Astrocyte (in vitro differentiated cells and primary cell): ENCODE measurements around the gene SUGCT. TPM values are rescaled to one million over a fixed set of nuclear protein-coding genes. Genes with fewer than 3 reads are reported as not detected.

Experiments used
- DNase-seq: peaks from one replicate; pipeline ENCODE4 v3.0.0-alpha.2; 2010; ENCODE audit warnings: low read depth
- FAIRE-seq: peaks from 2 replicates; lab custom pipeline; 2011; peaks lifted over from hg19 to GRCh38; lab: Jason Lieb, UNC
- H2AFZ ChIP-seq: 2 replicates; pipeline ENCODE4 v1.6.0; 2012; ENCODE audit warnings: low read depth, low read length, inconsistent platforms
- H3K27ac ChIP-seq: 2 replicates; pipeline ENCODE4 v1.5.1; 2011; ENCODE audit warnings: low read depth, low read length, inconsistent platforms
- H3K27me3 ChIP-seq: 2 replicates; pipeline ENCODE4 v1.6.0; 2011; ENCODE audit warnings: low read length, inconsistent platforms; ENCODE audit not compliant: insufficient read depth
- H3K36me3 ChIP-seq: 2 replicates; pipeline ENCODE4 v1.5.1; 2011; ENCODE audit warnings: low read length, inconsistent platforms; ENCODE audit not compliant: insufficient read depth
- H3K4me1 ChIP-seq: 2 replicates; pipeline ENCODE4 v1.5.1; 2011; ENCODE audit warnings: low read length, inconsistent platforms; ENCODE audit not compliant: insufficient read depth
- H3K4me2 ChIP-seq: 2 replicates; pipeline ENCODE4 v1.6.0; 2012; ENCODE audit warnings: low read length, inconsistent platforms
- H3K4me3 ChIP-seq: 2 replicates; pipeline ENCODE4 v1.5.1; 2011; ENCODE audit warnings: low read depth, mild to moderate bottlenecking, low read length, inconsistent platforms; ENCODE audit not compliant: insufficient read depth
- H3K79me2 ChIP-seq: 2 replicates; pipeline ENCODE4 v1.6.0; 2012; ENCODE audit warnings: mild to moderate bottlenecking, low read length, inconsistent platforms; ENCODE audit not compliant: insufficient read depth
- H3K9ac ChIP-seq: 2 replicates; pipeline ENCODE4 v1.6.0; 2012; ENCODE audit warnings: mild to moderate bottlenecking, low read length, inconsistent platforms
- H3K9me3 ChIP-seq: 2 replicates; pipeline ENCODE4 v1.5.1; 2012; ENCODE audit warnings: low read depth, mild to moderate bottlenecking, low read length, inconsistent platforms; ENCODE audit not compliant: insufficient read depth
- H4K20me1 ChIP-seq: 2 replicates; pipeline ENCODE4 v1.6.0; 2012; ENCODE audit warnings: low read length, inconsistent platforms; ENCODE audit not compliant: insufficient read depth
- H3K27ac Mint-ChIP-seq: one replicate; pipeline ENCODE4 v1.8.0; 2021; ENCODE audit warnings: mild to moderate bottlenecking, mixed read lengths; ENCODE audit not compliant: unreplicated experiment
- H3K27me3 Mint-ChIP-seq: one replicate; pipeline ENCODE4 v1.8.0; 2021; ENCODE audit warnings: low read depth, mixed read lengths; ENCODE audit not compliant: unreplicated experiment
- H3K36me3 Mint-ChIP-seq: one replicate; pipeline ENCODE4 v1.8.0; 2021; ENCODE audit warnings: low read depth, mixed read lengths; ENCODE audit not compliant: unreplicated experiment
- H3K4me1 Mint-ChIP-seq: one replicate; pipeline ENCODE4 v1.8.0; 2021; ENCODE audit warnings: low read depth, mixed read lengths; ENCODE audit not compliant: unreplicated experiment
- H3K4me3 Mint-ChIP-seq: one replicate; pipeline ENCODE4 v1.8.0; 2021; ENCODE audit warnings: mild to moderate bottlenecking, moderate library complexity, mixed read lengths; ENCODE audit not compliant: unreplicated experiment
- H3K9me3 Mint-ChIP-seq: one replicate; pipeline ENCODE4 v1.8.0; 2021; ENCODE audit warnings: mild to moderate bottlenecking, mixed read lengths; ENCODE audit not compliant: unreplicated experiment
- CTCF ChIP-seq: IDR thresholded peaks from 2 replicates; pipeline ENCODE4 v1.5.1; 2011; ENCODE audit warnings: low read depth, mild to moderate bottlenecking, inconsistent platforms, low read length, moderate library complexity; ENCODE audit not compliant: insufficient read depth
- EZH2 ChIP-seq: IDR thresholded peaks from 2 replicates; pipeline ENCODE4 v1.6.1; 2012; ENCODE audit warnings: mild to moderate bottlenecking, low read length, inconsistent platforms; ENCODE audit not compliant: insufficient read depth
- total RNA-seq: library from RNA; stranded (reverse); gene quantifications from 2 replicates; pipeline ENCODE4 v1.2.1, GENCODE V29; 2021

The SUGCT gene
- total RNA-seq, 1 donor from 2014 or later: 15.5 TPM

GRCh38 chr7:40546616-40547501 is 412.1 kb downstream of the SUGCT start:
- DNase-seq (no peak), FAIRE-seq (no peak)
- Histone ChIP-seq H3K79me2 (no peaks in the 10 kb centered on the region), H3K9me3 (no peaks in the 10 kb centered on the region), H3K4me3 (no peak overlapping the region), H3K4me1 (peaks cover 6% of the 10 kb centered on the region), H3K27me3 (no peaks in the 10 kb centered on the region), H3K4me2 (no peak overlapping the region), H3K9ac (no peak overlapping the region), H2AFZ (no peak overlapping the region), H4K20me1 (no peaks in the 10 kb centered on the region), H3K27ac (no peak overlapping the region), H3K36me3 (no peaks in the 10 kb centered on the region)
- no peak overlapping the region for H3K27ac Mint-ChIP-seq
- H3K36me3 Mint-ChIP-seq: no peaks in the 10 kb centered on the region
- peaks cover 2% of the 10 kb centered on the region for H3K9me3 Mint-ChIP-seq
- TF ChIP-seq CTCF (no peak), EZH2 (no peak)
- peaks cover 40% of the 10 kb centered on the region for H3K4me1 Mint-ChIP-seq
- H3K27me3 Mint-ChIP-seq: no peaks in the 10 kb centered on the region
- no peak overlapping the region for H3K4me3 Mint-ChIP-seq

GRCh38 chr7:40549372-40550039 is 414.7 kb downstream of the SUGCT start:
- no peak overlapping the region for H3K4me3 Mint-ChIP-seq
- Histone ChIP-seq H3K4me3 (no peak overlapping the region), H3K27ac (no peak overlapping the region), H4K20me1 (no peaks in the 10 kb centered on the region), H2AFZ (no peak overlapping the region), H3K4me2 (no peak overlapping the region), H3K27me3 (no peaks in the 10 kb centered on the region), H3K9ac (no peak overlapping the region), H3K36me3 (no peaks in the 10 kb centered on the region), H3K9me3 (no peaks in the 10 kb centered on the region), H3K4me1 (peaks cover 11% of the 10 kb centered on the region), H3K79me2 (no peaks in the 10 kb centered on the region)
- peaks cover 2% of the 10 kb centered on the region for H3K9me3 Mint-ChIP-seq
- TF ChIP-seq CTCF: no peak
- no peak for TF ChIP-seq EZH2
- DNase-seq: no peak
- no peaks in the 10 kb centered on the region for H3K36me3 Mint-ChIP-seq
- FAIRE-seq: no peak
- no peaks in the 10 kb centered on the region for H3K27me3 Mint-ChIP-seq
- no peak overlapping the region for H3K27ac Mint-ChIP-seq
- peaks cover 32% of the 10 kb centered on the region for H3K4me1 Mint-ChIP-seq
